Muscle layer of duodenum (tissue), 2 donors: ENCODE data around the gene ALKBH3.
A peak's percentile ranks its signal among the peaks of the same experiment; 100 is the strongest.

Experiments
- H3K27ac ChIP-seq: one replicate; pipeline ENCODE4 v1.7.0; 2013; ENCODE audit warnings: mild to moderate bottlenecking, low read length
- H3K27me3 ChIP-seq: one replicate; pipeline ENCODE4 v1.7.0; 2013; ENCODE audit warnings: low read depth, mild to moderate bottlenecking, control low read depth, low read length
- H3K36me3 ChIP-seq, 2 donors: one replicate each; pipeline ENCODE4 v1.7.0; 2013; ENCODE audit warnings: low read length in 2 of 2, control low read depth in 1 of 2, mild to moderate bottlenecking in 1 of 2; ENCODE audit not compliant: insufficient read depth in 2 of 2, control insufficient read depth in 1 of 2
- H3K4me1 ChIP-seq, 2 donors: one replicate each; pipeline ENCODE4 v1.7.0; 2013; ENCODE audit warnings: low read length in 2 of 2, mild to moderate bottlenecking in 2 of 2, control low read depth in 1 of 2, moderate library complexity in 1 of 2; ENCODE audit not compliant: insufficient read depth in 2 of 2, control insufficient read depth in 1 of 2
- H3K4me3 ChIP-seq, 2 donors: one replicate each; pipeline ENCODE4 v1.7.0; 2013; ENCODE audit warnings: low read length in 2 of 2, low read depth in 1 of 2, mild to moderate bottlenecking in 1 of 2
- H3K9me3 ChIP-seq, 2 donors: one replicate each; pipeline ENCODE4 v1.7.0; 2013; ENCODE audit warnings: low read length in 2 of 2, control low read depth in 1 of 2, mild to moderate bottlenecking in 1 of 2; ENCODE audit not compliant: control insufficient read depth in 1 of 2
- donor health status: healthy.

The ALKBH3 gene

DNA sequence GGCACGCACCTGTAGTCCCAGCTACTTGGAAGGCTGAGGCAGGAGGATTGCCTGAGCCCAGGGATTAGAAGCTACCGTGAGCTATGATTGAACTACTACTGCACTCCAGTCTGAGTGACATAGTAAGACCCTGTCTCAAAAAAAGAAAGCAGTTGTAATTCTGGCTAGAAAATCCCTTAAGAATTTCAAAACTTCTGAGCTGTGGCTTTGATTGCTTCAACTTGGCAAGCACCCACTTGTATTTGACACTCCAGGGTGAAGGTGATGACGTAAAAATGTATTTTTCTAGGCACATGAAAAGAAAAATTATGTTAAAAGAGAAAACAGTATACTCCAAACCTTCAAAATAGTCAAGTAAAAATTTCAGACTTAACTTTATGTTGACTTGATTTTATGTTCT, 23.6 kb upstream of the ALKBH3 start:
- no peak overlapping the region for H3K27ac ChIP-seq
- peaks cover 0 to 9% of the 10 kb centered on the region in 2 donors for H3K36me3 ChIP-seq
- no peaks in the 10 kb centered on the region for H3K4me1 ChIP-seq
- H3K27me3 ChIP-seq: no peaks in the 10 kb centered on the region
- H3K9me3 ChIP-seq: peaks cover 4 to 5% of the 10 kb centered on the region in 2 donors
- H3K4me3 ChIP-seq: no peak overlapping the region

DNA sequence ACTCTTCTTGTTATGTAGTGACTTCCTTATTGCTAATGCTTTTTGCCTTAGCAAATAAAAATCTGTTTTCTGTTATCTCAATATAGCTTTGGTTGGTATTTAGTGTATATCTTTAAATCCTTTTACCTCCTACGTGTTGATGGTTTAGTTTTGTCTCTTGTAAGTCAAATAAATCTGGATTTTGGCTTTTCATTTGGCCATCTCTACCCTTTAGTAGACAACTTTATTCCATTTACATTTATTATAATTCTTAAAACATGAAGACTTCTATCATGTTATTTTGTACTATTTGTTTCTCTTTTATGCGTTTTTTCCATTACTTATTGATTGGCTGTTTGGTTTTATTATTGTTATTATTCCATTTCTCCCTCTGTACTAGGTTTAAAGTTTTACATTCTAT, 19.5 kb upstream of the ALKBH3 start:
- Histone ChIP-seq H3K27me3 (no peaks in the 10 kb centered on the region), H3K4me3 (no peak overlapping the region), H3K9me3 (peaks cover 4 to 5% of the 10 kb centered on the region in 2 donors), H3K4me1 (no peaks in the 10 kb centered on the region), H3K27ac (no peak overlapping the region), H3K36me3 (no peaks in the 10 kb centered on the region)

DNA sequence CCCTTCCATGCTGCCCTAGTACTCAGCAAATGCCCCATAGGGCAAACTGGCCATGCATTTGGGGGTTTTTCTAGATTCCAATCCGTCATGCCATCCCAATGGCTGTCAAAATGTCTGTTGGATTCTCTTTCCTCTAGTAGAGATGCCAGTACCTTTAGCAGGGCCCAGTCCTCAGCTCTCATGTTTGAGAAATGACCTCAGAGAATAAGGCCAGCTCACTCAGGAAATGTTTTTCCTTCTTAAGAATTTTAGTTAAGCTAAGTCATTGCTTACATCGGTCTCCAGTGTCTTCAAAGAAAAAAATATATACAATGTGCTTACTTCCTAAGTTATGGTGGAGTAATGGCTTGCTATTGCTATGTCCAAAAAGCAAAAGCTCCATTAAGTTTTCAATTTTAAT, 14.1 kb upstream of the ALKBH3 start:
- no peaks in the 10 kb centered on the region for H3K36me3 ChIP-seq
- H3K27ac ChIP-seq: no peak overlapping the region
- peaks cover 5% of the 10 kb centered on the region for H3K27me3 ChIP-seq
- H3K9me3 ChIP-seq: no peaks in the 10 kb centered on the region
- no peak overlapping the region for H3K4me3 ChIP-seq
- H3K4me1 ChIP-seq: no peaks in the 10 kb centered on the region

DNA sequence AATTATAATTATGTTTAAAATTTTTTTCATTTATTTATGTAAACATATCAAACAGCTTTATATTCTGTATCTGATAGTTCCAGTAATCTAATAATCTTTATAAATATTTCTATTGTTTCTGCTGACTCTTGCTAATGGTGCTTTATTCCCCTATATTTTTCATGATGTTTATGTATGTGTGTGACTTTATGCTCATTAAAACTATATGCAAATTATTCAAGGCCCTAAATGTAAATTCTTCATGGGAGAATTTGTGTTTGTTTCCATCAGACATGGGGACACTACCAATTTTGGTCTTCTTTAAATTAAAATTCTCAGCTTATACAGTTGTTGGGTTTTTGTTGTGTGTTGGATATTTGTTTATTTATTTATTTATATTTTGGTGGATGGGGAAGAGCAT, 13.7 kb upstream of the ALKBH3 start:
- Histone ChIP-seq H3K4me1 (no peaks in the 10 kb centered on the region), H3K4me3 (no peak overlapping the region), H3K27ac (no peak overlapping the region), H3K36me3 (no peaks in the 10 kb centered on the region), H3K9me3 (no peaks in the 10 kb centered on the region), H3K27me3 (peaks cover 5% of the 10 kb centered on the region)

DNA sequence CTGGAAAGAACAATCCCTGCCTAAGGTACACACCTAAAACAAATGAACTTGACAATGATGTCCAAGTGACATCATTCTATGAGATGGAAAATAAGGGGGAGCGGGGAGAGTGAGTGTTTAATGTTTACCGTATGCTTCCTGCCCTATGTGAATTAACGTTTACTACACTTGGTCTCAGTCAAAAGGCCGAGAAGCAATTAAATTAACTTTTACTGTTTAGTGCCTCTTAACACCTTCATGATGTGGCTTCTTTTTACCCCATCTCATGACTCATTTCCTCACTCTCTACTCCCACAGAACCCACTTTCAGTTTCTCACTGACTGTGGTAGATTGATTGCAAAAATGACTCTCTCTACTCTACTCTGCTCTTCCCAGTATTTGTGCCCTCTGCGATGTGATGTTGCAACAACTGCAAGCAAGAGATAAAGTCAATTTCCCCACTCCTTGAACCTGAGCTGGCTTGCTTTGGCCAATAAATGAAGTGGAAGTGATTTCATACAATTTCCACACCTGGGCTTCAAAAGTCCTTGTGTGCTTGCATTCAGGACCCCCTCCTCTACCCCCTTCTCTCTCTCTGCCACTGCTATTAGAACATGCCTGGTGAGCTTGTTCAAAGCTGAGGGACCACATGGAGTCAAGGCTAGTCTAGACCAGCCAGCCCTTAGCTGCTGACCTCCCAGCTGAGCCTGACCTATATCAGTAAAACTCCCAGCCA, 11.6 kb upstream of the ALKBH3 start:
- Histone ChIP-seq H3K4me1 (no peaks in the 10 kb centered on the region), H3K9me3 (no peaks in the 10 kb centered on the region), H3K27me3 (peaks cover 5% of the 10 kb centered on the region), H3K36me3 (no peaks in the 10 kb centered on the region), H3K27ac (no peak overlapping the region), H3K4me3 (no peak overlapping the region)

DNA sequence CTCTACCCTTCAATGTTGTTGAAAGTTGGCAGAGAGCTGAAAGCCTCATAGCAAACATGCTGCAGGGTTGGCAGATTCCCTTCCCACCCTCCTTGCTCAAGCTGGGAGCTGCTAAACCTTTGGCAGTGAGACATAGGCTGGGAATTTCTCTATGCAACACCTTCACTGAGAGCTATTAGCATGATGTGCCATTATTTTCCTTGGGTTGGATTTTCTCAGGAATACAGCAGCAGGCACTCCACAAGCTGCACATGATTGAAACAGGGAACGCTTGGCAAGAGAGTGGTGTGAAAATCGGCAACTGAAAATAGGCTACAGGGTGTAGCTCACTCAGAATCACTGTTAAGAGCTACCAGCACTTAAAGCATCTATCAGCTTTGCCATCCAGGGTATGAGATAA, 9.6 kb upstream of the ALKBH3 start:
- no peaks in the 10 kb centered on the region for H3K4me1 ChIP-seq
- H3K9me3 ChIP-seq: no peaks in the 10 kb centered on the region
- peaks cover 5% of the 10 kb centered on the region for H3K27me3 ChIP-seq
- H3K4me3 ChIP-seq: no peak overlapping the region
- H3K27ac ChIP-seq: no peak overlapping the region
- no peaks in the 10 kb centered on the region for H3K36me3 ChIP-seq

DNA sequence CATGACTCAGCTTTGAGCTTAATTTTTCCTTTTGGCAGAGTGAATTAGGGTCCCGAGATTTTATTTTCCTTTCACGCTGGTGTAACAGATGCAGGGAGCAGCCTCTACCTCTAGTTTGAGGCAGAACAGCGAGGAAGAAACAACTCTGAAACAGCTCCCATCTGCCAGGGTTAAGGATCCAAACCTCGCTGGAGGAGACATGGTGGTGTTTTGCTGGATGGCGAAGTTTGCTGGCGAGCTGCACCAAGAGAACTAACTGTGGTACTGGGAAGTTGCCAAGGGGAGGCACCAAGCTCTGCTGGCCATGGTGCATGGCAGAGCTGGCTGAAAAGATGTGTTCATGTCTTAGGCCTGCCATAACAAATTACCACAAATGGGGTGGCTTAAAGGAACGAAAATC, 7.6 kb upstream of the ALKBH3 start:
- Histone ChIP-seq H3K27ac (no peak overlapping the region), H3K27me3 (peaks cover 13% of the 10 kb centered on the region), H3K36me3 (no peaks in the 10 kb centered on the region), H3K4me3 (no peak overlapping the region), H3K9me3 (no peaks in the 10 kb centered on the region), H3K4me1 (no peaks in the 10 kb centered on the region)

DNA sequence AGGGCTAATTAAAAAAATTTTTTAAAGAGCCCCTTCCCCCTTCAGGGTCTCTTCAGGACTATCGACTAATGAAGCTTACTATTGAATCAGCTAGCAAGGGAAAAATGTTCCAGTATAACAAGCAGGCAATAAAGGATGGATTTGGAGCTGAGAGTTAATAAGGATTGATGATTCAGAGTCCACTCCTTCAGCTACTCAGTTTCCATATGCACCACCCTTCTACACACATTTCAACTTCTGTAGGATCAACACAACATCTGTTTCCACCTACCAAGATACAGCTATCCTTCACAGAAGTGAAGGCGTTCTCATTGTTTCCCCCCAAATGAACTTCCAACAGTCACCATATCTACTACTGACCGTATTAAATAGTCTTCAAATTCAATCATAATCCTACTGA, 6.6 kb upstream of the ALKBH3 start:
- Histone ChIP-seq H3K36me3 (no peaks in the 10 kb centered on the region), H3K27me3 (peaks cover 13% of the 10 kb centered on the region), H3K9me3 (no peaks in the 10 kb centered on the region), H3K4me3 (no peak overlapping the region), H3K27ac (no peak overlapping the region), H3K4me1 (no peaks in the 10 kb centered on the region)

DNA sequence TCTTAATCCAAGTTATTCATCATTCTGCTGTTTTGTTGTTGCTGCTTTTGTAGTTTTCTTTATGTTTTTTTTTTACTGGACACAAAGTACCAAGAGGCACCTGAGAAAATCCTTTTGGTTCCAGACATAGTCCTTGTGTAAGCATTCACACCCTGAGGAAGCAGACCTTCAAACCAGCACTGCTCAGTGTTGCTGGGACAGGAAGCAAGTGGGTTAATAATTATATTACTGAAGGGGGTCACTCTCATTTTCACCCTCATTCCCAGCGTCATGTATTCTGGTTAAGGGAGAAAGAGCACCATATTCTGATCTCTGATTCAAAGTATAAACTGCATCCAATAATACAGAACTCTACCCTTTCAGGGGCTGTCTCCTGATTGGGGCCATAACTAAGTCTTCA, 5.9 kb upstream of the ALKBH3 start:
- H3K9me3 ChIP-seq: no peaks in the 10 kb centered on the region
- H3K27ac ChIP-seq: no peak overlapping the region
- H3K4me1 ChIP-seq: no peaks in the 10 kb centered on the region
- H3K27me3 ChIP-seq: peaks cover 13% of the 10 kb centered on the region
- no peaks in the 10 kb centered on the region for H3K36me3 ChIP-seq
- H3K4me3 ChIP-seq: no peak overlapping the region

DNA sequence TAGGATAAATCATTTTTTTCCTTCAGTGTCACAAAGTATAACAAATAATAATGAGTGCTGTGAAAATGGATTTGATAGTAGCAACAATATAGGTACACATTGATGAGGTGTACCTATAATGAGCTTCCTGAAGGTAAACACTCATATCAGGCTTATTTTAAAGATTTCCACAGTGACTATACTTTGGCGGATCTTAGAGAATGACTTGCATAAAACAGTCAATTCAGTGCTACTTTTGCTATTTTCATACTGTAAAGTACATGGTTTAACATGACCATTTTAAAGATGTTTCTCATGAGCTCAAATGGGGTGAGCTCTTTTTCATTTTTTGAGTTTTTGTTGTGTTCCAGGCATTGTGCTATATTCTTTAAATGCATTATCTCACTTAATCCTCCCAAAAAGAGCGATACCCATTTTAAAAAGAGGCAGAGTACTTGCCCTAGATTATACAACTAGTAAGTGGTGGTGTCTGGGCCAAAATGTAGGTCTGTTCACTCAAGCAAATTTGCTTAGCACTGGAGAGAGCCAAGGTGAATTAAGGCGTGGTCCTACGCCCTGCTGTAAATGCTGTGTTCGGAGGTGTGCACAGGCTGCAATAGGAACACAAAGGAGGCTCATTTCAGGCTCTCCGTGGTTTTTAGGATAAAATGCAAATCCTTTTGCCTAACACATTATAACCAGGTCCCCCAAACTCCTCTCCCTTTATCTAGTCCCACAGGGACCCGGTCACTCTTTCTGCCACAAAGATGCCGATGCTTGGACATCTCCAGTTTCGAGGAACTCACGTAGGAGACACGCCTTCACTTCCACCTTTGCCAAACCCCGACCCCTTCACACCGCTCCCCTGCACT, 617 bp upstream of the ALKBH3 start:
- Histone ChIP-seq H3K27ac (no peak overlapping the region), H3K4me3 (peak overlapping the region; percentile 99 to 100), H3K36me3 (peaks cover 17 to 26% of the 10 kb centered on the region in 2 donors), H3K27me3 (peaks cover 7% of the 10 kb centered on the region), H3K9me3 (no peaks in the 10 kb centered on the region), H3K4me1 (peaks cover 5 to 20% of the 10 kb centered on the region in 2 donors)

DNA sequence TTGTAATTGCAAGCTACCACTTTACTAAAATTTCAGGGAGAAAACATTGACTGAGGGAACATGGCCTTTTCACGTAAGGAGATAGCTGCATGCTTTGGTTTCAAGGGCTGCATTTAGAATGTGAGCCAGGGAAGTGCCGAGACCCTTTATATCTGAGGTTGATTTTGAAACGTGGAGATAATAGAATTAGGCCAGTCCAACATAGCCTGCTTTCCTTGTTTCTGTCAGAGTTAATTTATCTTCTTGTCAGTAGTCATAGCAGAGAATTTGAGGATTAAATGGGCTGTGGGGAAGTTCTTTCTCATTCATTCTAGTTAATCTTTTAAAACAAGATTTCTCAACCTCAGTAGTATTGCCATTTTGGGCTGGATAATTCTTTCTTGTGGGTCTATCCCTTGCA, 12.2 kb downstream of the ALKBH3 start:
- H3K4me1 ChIP-seq: no peaks in the 10 kb centered on the region
- no peak overlapping the region for H3K27ac ChIP-seq
- H3K36me3 ChIP-seq: peaks cover 54 to 65% of the 10 kb centered on the region in 2 donors
- H3K4me3 ChIP-seq: no peak overlapping the region
- H3K9me3 ChIP-seq: no peaks in the 10 kb centered on the region
- H3K27me3 ChIP-seq: no peaks in the 10 kb centered on the region
